ENCODE measurements around the gene TCHP. TPM values are rescaled to one million over a fixed set of nuclear protein-coding genes. Genes with fewer than 3 reads are reported as not detected.

TCHP gene
- total RNA-seq, 2 donors from 2014 or later, result 26.1 to 31.9 TPM

GRCh38 chr12:109910254-109910968, 10.3 kb downstream of the TCHP start:
- H3K4me3 ChIP-seq (ENCODE audit: low read length), result no peak overlapping the region
- H3K9ac ChIP-seq (ENCODE audit: extremely low read depth, low read length, poor library complexity, severe bottlenecking), result no peak overlapping the region
- H3K9me3 ChIP-seq (ENCODE audit: control insufficient read depth, low read length), result no peaks in the 10 kb centered on the region
- no peaks in the 10 kb centered on the region for H3K4me1 ChIP-seq (ENCODE audit: control insufficient read depth, insufficient read depth, low read length)
- Mint-ChIP-seq H3K27me3 (ENCODE audit: insufficient read depth) (no peaks in the 10 kb centered on the region), H3K27ac (no peak overlapping the region), H3K36me3 (ENCODE audit: low read depth) (peaks cover 89% of the 10 kb centered on the region), H3K4me1 (no peaks in the 10 kb centered on the region), H3K4me3 (no peak overlapping the region), H3K9me3 (no peaks in the 10 kb centered on the region)
- TF ChIP-seq CTCF (conservative IDR thresholded peaks at IDR 0.05), result no peak
- H3K27ac ChIP-seq (ENCODE audit: low read depth, low read length), result no peak overlapping the region
- DNase-seq, result no peak
- H3K36me3 ChIP-seq (ENCODE audit: control insufficient read depth, insufficient read depth, low read length), result peaks cover 84% of the 10 kb centered on the region
- WGBS, 2 experiments (ENCODE audit: insufficient coverage in 1 of 2, insufficient read length in 1 of 2), result 80 to 88% methylated on average over 4 to 8 of the region's 8 CpGs
- no peaks in the 10 kb centered on the region for H3K27me3 ChIP-seq (ENCODE audit: control insufficient read depth, insufficient read depth, low read length, poor library complexity, severe bottlenecking)

GRCh38 chr12:109910969-109911348, 10.9 kb downstream of the TCHP start:
- H3K27ac Mint-ChIP-seq, result no peak overlapping the region
- H3K9ac ChIP-seq (ENCODE audit: extremely low read depth, low read length, poor library complexity, severe bottlenecking), result no peak overlapping the region
- H3K9me3 Mint-ChIP-seq, result no peaks in the 10 kb centered on the region
- no peak overlapping the region for H3K4me3 ChIP-seq (ENCODE audit: low read length)
- peak; percentile 95 for TF ChIP-seq CTCF (conservative IDR thresholded peaks at IDR 0.05)
- no peaks in the 10 kb centered on the region for H3K4me1 Mint-ChIP-seq
- no peaks in the 10 kb centered on the region for H3K27me3 Mint-ChIP-seq (ENCODE audit: insufficient read depth)
- peaks cover 89% of the 10 kb centered on the region for H3K36me3 Mint-ChIP-seq (ENCODE audit: low read depth)
- H3K4me3 Mint-ChIP-seq, result no peak overlapping the region
- H3K9me3 ChIP-seq (ENCODE audit: control insufficient read depth, low read length), result no peaks in the 10 kb centered on the region
- peaks cover 80% of the 10 kb centered on the region for H3K36me3 ChIP-seq (ENCODE audit: control insufficient read depth, insufficient read depth, low read length)
- no peak overlapping the region for H3K27ac ChIP-seq (ENCODE audit: low read depth, low read length)
- peak; percentile 99 for DNase-seq
- no peaks in the 10 kb centered on the region for H3K4me1 ChIP-seq (ENCODE audit: control insufficient read depth, insufficient read depth, low read length)
- 76 to 80% methylated on average over 9 to 12 of the region's 12 CpGs for WGBS, 2 experiments (ENCODE audit: insufficient coverage in 1 of 2, insufficient read length in 1 of 2)
- H3K27me3 ChIP-seq (ENCODE audit: control insufficient read depth, insufficient read depth, low read length, poor library complexity, severe bottlenecking), result no peaks in the 10 kb centered on the region

GRCh38 chr12:109912855-109913321, 12.8 kb downstream of the TCHP start:
- DNase-seq, result no peak
- no peak for TF ChIP-seq CTCF (conservative IDR thresholded peaks at IDR 0.05)
- H3K36me3 Mint-ChIP-seq (ENCODE audit: low read depth), result peaks cover 90% of the 10 kb centered on the region

More at GRCh38 chr12:109912855-109913321, 12.8 kb downstream of the TCHP start:
- no peaks in the 10 kb centered on the region for H3K4me1 ChIP-seq (ENCODE audit: control insufficient read depth, insufficient read depth, low read length)
- Mint-ChIP-seq H3K4me3 (no peak overlapping the region), H3K9me3 (no peaks in the 10 kb centered on the region), H3K4me1 (no peaks in the 10 kb centered on the region), H3K27ac (no peak overlapping the region), H3K27me3 (ENCODE audit: insufficient read depth) (no peaks in the 10 kb centered on the region)
- no peak overlapping the region for H3K4me3 ChIP-seq (ENCODE audit: low read length)
- no peaks in the 10 kb centered on the region for H3K27me3 ChIP-seq (ENCODE audit: control insufficient read depth, insufficient read depth, low read length, poor library complexity, severe bottlenecking)
- H3K9ac ChIP-seq (ENCODE audit: extremely low read depth, low read length, poor library complexity, severe bottlenecking), result no peak overlapping the region
- 94 to 98% methylated on average over 4 to 12 of the region's 12 CpGs for WGBS, 2 experiments (ENCODE audit: insufficient coverage in 1 of 2, insufficient read length in 1 of 2)
- no peak overlapping the region for H3K27ac ChIP-seq (ENCODE audit: low read depth, low read length)
- no peaks in the 10 kb centered on the region for H3K9me3 ChIP-seq (ENCODE audit: control insufficient read depth, low read length)
- peaks cover 80% of the 10 kb centered on the region for H3K36me3 ChIP-seq (ENCODE audit: control insufficient read depth, insufficient read depth, low read length)
